Cerebellar nuclear complex (tissue), 1 donor: ENCODE results near the gene RAB1B.
A peak's percentile ranks its signal among the peaks of the same experiment; 100 is the strongest.

Experiments
- DNase-seq, 2 experiments: peaks; one replicate each; lab custom pipeline; 2025; lab: John Stamatoyannopoulos, UW

The RAB1B gene

GRCh38 chr11:66284526-66285078, 16.2 kb downstream of the RAB1B start:
- DNase-seq = no peak

GRCh38 chr11:66285250-66285947, 17.0 kb downstream of the RAB1B start:
- DNase-seq = no peak

GRCh38 chr11:66286699-66287098, 18.3 kb downstream of the RAB1B start:
- DNase-seq = no peak

GRCh38 chr11:66287211-66287888, 18.9 kb downstream of the RAB1B start:
- no peak for DNase-seq

GRCh38 chr11:66287889-66288670, 19.6 kb downstream of the RAB1B start:
- DNase-seq = no peak

- DNase-seq = peak; percentile 99 to 100
These were observed 20.5 kb downstream of the RAB1B start, which contains the start of gene YIF1A for GRCh38 chr11:66288671-66289547. YIF1A (minus strand) TSS chr11:66289143; CDS start chr11:66288985, 158 bp downstream.

GRCh38 chr11:66289548-66290329, 21.3 kb downstream of the RAB1B start:
- DNase-seq = no peak

- no peak for DNase-seq
These were observed 21.8 kb downstream of the RAB1B start for GRCh38 chr11:66290330-66290621.

- no peak for DNase-seq
These were observed 22.9 kb downstream of the RAB1B start for GRCh38 chr11:66291303-66291705.

- no peak for DNase-seq
These were observed 23.5 kb downstream of the RAB1B start, which contains the start of gene TMEM151A for GRCh38 chr11:66291706-66292542. TMEM151A (plus strand) TSS chr11:66291894; CDS start chr11:66292014, 120 bp downstream.

- no peak for DNase-seq
These were observed 24.3 kb downstream of the RAB1B start for GRCh38 chr11:66292543-66293332.

GRCh38 chr11:66293352-66293751, 24.9 kb downstream of the RAB1B start:
- no peak for DNase-seq

- no peak for DNase-seq
These were observed 25.6 kb downstream of the RAB1B start for GRCh38 chr11:66293777-66294625.

- no peak for DNase-seq
These were observed 26.5 kb downstream of the RAB1B start for GRCh38 chr11:66294626-66295620.

GRCh38 chr11:66297610-66298009, 29.2 kb downstream of the RAB1B start:
- DNase-seq = no peak

GRCh38 chr11:66299186-66299585, 30.7 kb downstream of the RAB1B start:
- no peak for DNase-seq

GRCh38 chr11:66302656-66303055, 34.2 kb downstream of the RAB1B start:
- DNase-seq = no peak
